ENCODE measurements around the gene RELN. TPM values are rescaled to one million over a fixed set of nuclear protein-coding genes. Genes with fewer than 3 reads are reported as not detected.

The RELN gene
- total RNA-seq, 1 donor from 2014 or later: 17.5 TPM

- DNase-seq (ENCODE audit: extremely low spot score, unreplicated experiment): no peak
- no peaks in the 10 kb centered on the region for H3K9me3 Mint-ChIP-seq
- H3K27me3 Mint-ChIP-seq: peaks cover 10% of the 10 kb centered on the region
- H3K4me3 Mint-ChIP-seq: no peak overlapping the region
- H3K27ac Mint-ChIP-seq: no peak overlapping the region
- H3K36me3 Mint-ChIP-seq: no peaks in the 10 kb centered on the region
- H3K4me1 Mint-ChIP-seq (ENCODE audit: unreplicated experiment): no peaks in the 10 kb centered on the region
- TF ChIP-seq, protein P1, sequence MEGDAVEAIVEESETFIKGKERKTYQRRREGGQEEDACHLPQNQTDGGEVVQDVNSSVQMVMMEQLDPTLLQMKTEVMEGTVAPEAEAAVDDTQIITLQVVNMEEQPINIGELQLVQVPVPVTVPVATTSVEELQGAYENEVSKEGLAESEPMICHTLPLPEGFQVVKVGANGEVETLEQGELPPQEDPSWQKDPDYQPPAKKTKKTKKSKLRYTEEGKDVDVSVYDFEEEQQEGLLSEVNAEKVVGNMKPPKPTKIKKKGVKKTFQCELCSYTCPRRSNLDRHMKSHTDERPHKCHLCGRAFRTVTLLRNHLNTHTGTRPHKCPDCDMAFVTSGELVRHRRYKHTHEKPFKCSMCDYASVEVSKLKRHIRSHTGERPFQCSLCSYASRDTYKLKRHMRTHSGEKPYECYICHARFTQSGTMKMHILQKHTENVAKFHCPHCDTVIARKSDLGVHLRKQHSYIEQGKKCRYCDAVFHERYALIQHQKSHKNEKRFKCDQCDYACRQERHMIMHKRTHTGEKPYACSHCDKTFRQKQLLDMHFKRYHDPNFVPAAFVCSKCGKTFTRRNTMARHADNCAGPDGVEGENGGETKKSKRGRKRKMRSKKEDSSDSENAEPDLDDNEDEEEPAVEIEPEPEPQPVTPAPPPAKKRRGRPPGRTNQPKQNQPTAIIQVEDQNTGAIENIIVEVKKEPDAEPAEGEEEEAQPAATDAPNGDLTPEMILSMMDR (conservative IDR thresholded peaks at IDR 0.05): no peak
Observed at GRCh38 chr7:103966593-103967277, 22.7 kb downstream of the RELN start.

DNA sequence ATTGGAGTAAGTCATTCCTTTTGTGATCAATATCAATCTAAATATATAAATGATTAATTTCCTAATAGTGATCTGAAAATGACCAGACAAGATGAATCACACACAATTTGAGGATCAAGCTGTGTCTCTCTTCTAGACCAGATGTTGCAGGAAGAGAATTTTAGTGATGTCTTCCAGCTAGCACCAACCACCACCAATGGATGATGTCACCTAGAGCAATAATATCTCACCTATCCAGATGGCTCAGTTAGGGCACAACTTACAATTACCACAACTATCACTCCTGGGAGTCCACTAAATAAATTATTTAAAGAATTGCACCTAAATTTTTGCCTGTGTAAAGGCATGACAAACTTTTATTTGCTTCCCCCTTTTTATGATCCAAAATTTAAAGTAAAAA is 25.2 kb downstream of the RELN start:
- H3K9me3 Mint-ChIP-seq: no peaks in the 10 kb centered on the region
- no peak for DNase-seq (ENCODE audit: extremely low spot score, unreplicated experiment)
- TF ChIP-seq, protein P1 (conservative IDR thresholded peaks at IDR 0.05): no peak

GRCh38 chr7:103962070-103962469 is 27.4 kb downstream of the RELN start:
- no peaks in the 10 kb centered on the region for H3K4me1 Mint-ChIP-seq (ENCODE audit: unreplicated experiment)
- H3K9me3 Mint-ChIP-seq: no peaks in the 10 kb centered on the region
- H3K27ac Mint-ChIP-seq: no peak overlapping the region

More for the DNA sequence above, 25.2 kb downstream of the RELN start:
- Mint-ChIP-seq H3K4me1 (ENCODE audit: unreplicated experiment) (no peaks in the 10 kb centered on the region), H3K27ac (no peak overlapping the region), H3K4me3 (no peak overlapping the region), H3K36me3 (no peaks in the 10 kb centered on the region), H3K27me3 (peaks cover 26% of the 10 kb centered on the region)

GRCh38 chr7:103958284-103958818 is 31.1 kb downstream of the RELN start:
- no peak overlapping the region for H3K4me3 Mint-ChIP-seq
- no peaks in the 10 kb centered on the region for H3K9me3 Mint-ChIP-seq
- TF ChIP-seq, protein P1 (conservative IDR thresholded peaks at IDR 0.05): no peak
- no peaks in the 10 kb centered on the region for H3K36me3 Mint-ChIP-seq
- no peak for DNase-seq (ENCODE audit: extremely low spot score, unreplicated experiment)
- H3K4me1 Mint-ChIP-seq (ENCODE audit: unreplicated experiment): no peaks in the 10 kb centered on the region
- H3K27ac Mint-ChIP-seq: no peak overlapping the region
- peaks cover 46% of the 10 kb centered on the region for H3K27me3 Mint-ChIP-seq

More at GRCh38 chr7:103962070-103962469, 27.4 kb downstream of the RELN start:
- Mint-ChIP-seq H3K4me3 (no peak overlapping the region), H3K27me3 (peaks cover 34% of the 10 kb centered on the region), H3K36me3 (no peaks in the 10 kb centered on the region)
- TF ChIP-seq, protein P1 (conservative IDR thresholded peaks at IDR 0.05): no peak
- DNase-seq (ENCODE audit: extremely low spot score, unreplicated experiment): no peak

DNA sequence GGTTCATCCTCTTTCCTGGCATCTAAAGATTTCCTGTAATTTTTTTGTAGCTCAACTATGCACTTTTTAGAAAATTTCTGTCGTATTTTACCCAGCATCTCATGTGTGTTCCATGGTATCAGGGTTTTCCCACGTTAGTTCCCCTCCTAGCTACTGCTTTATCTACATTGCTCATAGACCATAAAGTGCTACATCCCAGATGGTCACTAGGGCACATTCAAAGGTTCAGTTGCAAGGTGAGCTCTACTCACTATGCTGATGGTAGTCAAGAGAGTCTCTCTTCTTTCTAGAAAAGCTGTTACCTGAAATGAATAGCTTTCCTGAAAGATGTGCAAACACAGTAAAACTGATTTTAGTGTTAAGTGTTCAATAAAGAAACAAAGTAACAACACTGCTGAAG is 33.5 kb downstream of the RELN start:
- H3K27me3 Mint-ChIP-seq: peaks cover 31% of the 10 kb centered on the region

More for the DNA sequence above, 33.5 kb downstream of the RELN start:
- no peaks in the 10 kb centered on the region for H3K36me3 Mint-ChIP-seq
- no peaks in the 10 kb centered on the region for H3K9me3 Mint-ChIP-seq
- H3K4me1 Mint-ChIP-seq (ENCODE audit: unreplicated experiment): no peaks in the 10 kb centered on the region
- no peak overlapping the region for H3K27ac Mint-ChIP-seq
- TF ChIP-seq, protein P1 (conservative IDR thresholded peaks at IDR 0.05): no peak
- no peak overlapping the region for H3K4me3 Mint-ChIP-seq
- no peak for DNase-seq (ENCODE audit: extremely low spot score, unreplicated experiment)

Data from type B pancreatic cell (in vitro differentiated cells).